Panc1 (cell line): ENCODE data around the gene LRMDA.

Experiments
- CTCF ChIP-seq: fragments of 450-650 bp; IDR thresholded peaks from 2 replicates; pipeline ENCODE4 v1.5.1; 2017; ENCODE audit warnings: mild to moderate bottlenecking
- SIN3A ChIP-seq: IDR thresholded peaks from 2 replicates; pipeline ENCODE4 v1.6.1; 2012; ENCODE audit warnings: low read depth, mild to moderate bottlenecking, low read length, moderate library complexity, borderline replicate concordance; ENCODE audit not compliant: insufficient read depth

- no peak for TF ChIP-seq CTCF
- no peak for TF ChIP-seq SIN3A
Measured at GRCh38 chr10:76085817-76086167, 654.4 kb downstream of the LRMDA start.
